GM23338 (cell line): ENCODE results near the gene CCDC50.

Experiments used
- CREB1 ChIP-seq: fragments of 250-450 bp; sonication (Bioruptor Pico); IDR thresholded peaks from 2 replicates; pipeline ENCODE4 v1.5.0; 2020; ENCODE audit warnings: low read depth, mild to moderate bottlenecking, moderate library complexity
- EZH2 ChIP-seq: fragments of 200-600 bp; sonication (generic); IDR thresholded peaks from one replicate; pipeline ENCODE4 v1.8.0; 2017; ENCODE audit warnings: antibody characterized with exemption, mild to moderate bottlenecking, low read depth; ENCODE audit not compliant: unreplicated experiment
- EZH2phosphoT487 ChIP-seq: fragments of 200-600 bp; sonication (generic); IDR thresholded peaks from one replicate; pipeline ENCODE4 v1.8.1; 2018; ENCODE audit warnings: antibody characterized with exemption; ENCODE audit not compliant: unreplicated experiment
- STAT1 ChIP-seq: IDR thresholded peaks from one replicate; pipeline ENCODE4 v1.6.1; 2016; ENCODE audit warnings: antibody characterized with exemption; ENCODE audit not compliant: unreplicated experiment
- TF ChIP-seq, protein P1 (sequence below), 2 experiments: fragments of 200-600 bp in 1 of 2; sonication (generic) in 1 of 2; conservative IDR thresholded peaks; 2 replicates each; pipeline versions ENCODE4 v1.5.1 to v1.6.1; 2016 to 2017; ENCODE audit warnings: antibody characterized with exemption in 2 of 2, low read depth in 2 of 2, mild to moderate bottlenecking in 2 of 2, moderate library complexity in 1 of 2
- TF ChIP-seq, protein P2 (sequence below): IDR thresholded peaks from one replicate; pipeline ENCODE4 v1.6.1; 2018; ENCODE audit warnings: antibody characterized with exemption; ENCODE audit not compliant: unreplicated experiment

DNA sequence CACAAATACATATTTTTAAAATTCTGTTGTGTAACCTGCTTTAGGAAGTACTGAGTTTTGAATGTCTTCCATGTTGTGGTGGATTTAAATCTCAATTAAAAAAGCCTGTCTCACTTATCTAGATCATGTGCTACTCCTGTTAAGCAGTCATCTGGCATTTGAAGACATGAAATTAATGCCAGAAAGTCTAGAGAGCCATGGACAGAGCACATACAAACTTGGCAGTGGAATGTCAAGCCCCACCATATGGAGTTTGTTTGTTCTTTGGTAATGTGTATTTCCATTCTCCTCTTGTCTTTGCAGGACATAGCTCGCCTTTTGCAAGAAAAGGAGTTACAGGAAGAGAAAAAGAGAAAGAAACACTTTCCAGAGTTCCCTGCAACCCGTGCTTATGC, 40.4 kb downstream of the CCDC50 start:
- TF ChIP-seq EZH2 (no peak), CREB1 (CRISPR knock-in tag) (no peak), EZH2phosphoT487 (no peak), STAT1 (no peak)
- TF ChIP-seq, protein P1, sequence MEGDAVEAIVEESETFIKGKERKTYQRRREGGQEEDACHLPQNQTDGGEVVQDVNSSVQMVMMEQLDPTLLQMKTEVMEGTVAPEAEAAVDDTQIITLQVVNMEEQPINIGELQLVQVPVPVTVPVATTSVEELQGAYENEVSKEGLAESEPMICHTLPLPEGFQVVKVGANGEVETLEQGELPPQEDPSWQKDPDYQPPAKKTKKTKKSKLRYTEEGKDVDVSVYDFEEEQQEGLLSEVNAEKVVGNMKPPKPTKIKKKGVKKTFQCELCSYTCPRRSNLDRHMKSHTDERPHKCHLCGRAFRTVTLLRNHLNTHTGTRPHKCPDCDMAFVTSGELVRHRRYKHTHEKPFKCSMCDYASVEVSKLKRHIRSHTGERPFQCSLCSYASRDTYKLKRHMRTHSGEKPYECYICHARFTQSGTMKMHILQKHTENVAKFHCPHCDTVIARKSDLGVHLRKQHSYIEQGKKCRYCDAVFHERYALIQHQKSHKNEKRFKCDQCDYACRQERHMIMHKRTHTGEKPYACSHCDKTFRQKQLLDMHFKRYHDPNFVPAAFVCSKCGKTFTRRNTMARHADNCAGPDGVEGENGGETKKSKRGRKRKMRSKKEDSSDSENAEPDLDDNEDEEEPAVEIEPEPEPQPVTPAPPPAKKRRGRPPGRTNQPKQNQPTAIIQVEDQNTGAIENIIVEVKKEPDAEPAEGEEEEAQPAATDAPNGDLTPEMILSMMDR (conservative IDR thresholded peaks at IDR 0.05; ENCODE audit: low read depth in 2 of 2) = no peak
- TF ChIP-seq, protein P2, sequence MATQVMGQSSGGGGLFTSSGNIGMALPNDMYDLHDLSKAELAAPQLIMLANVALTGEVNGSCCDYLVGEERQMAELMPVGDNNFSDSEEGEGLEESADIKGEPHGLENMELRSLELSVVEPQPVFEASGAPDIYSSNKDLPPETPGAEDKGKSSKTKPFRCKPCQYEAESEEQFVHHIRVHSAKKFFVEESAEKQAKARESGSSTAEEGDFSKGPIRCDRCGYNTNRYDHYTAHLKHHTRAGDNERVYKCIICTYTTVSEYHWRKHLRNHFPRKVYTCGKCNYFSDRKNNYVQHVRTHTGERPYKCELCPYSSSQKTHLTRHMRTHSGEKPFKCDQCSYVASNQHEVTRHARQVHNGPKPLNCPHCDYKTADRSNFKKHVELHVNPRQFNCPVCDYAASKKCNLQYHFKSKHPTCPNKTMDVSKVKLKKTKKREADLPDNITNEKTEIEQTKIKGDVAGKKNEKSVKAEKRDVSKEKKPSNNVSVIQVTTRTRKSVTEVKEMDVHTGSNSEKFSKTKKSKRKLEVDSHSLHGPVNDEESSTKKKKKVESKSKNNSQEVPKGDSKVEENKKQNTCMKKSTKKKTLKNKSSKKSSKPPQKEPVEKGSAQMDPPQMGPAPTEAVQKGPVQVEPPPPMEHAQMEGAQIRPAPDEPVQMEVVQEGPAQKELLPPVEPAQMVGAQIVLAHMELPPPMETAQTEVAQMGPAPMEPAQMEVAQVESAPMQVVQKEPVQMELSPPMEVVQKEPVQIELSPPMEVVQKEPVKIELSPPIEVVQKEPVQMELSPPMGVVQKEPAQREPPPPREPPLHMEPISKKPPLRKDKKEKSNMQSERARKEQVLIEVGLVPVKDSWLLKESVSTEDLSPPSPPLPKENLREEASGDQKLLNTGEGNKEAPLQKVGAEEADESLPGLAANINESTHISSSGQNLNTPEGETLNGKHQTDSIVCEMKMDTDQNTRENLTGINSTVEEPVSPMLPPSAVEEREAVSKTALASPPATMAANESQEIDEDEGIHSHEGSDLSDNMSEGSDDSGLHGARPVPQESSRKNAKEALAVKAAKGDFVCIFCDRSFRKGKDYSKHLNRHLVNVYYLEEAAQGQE = no peak
